ENCODE results near the gene FOSL2. TPM values are rescaled to one million over a fixed set of nuclear protein-coding genes. Genes with fewer than 3 reads are reported as not detected.

The FOSL2 gene
- total and polyA plus RNA-seq, 2 experiments from 2014 or later, result 0.60 to 4.3 TPM

DNA sequence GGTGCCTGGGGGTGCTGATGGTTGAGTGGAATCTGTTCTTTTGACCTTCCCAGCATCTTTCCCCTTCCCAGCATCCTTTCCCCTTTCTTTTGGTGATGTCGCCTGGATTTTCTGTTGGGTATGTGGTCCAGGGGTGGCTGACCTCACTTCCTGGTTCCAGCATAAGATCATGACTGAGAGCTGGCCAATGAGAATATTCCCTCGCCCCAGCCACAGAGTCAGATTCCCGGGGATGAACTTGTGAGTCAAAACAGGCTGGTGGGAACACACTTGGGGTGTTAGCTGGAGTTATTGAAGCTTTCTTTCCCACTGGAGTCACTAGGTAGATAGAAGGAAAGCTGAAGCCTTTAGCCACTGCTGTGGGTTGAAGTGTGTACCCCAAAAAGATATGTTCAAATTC lies 28.0 kb upstream of the FOSL2 start:
- no peaks in the 10 kb centered on the region for H3F3A ChIP-seq (replicated peaks; ENCODE audit: low read depth)
- no peak overlapping the region for H2AFZ ChIP-seq
- H3K4me3 ChIP-seq, result no peak overlapping the region
- H3K9me2 ChIP-seq (ENCODE audit: insufficient read depth), result no peaks in the 10 kb centered on the region
- DNase-seq (ENCODE audit: low spot score) (no peak), ATAC-seq (no peak)
- no peaks in the 10 kb centered on the region for H3K36me3 Mint-ChIP-seq (ENCODE audit: low read depth)
- no peaks in the 10 kb centered on the region for H3K9me3 Mint-ChIP-seq
- H3K27ac ChIP-seq (ENCODE audit: low read depth), result no peak overlapping the region
- no peak overlapping the region for H3K4me3 Mint-ChIP-seq
- no peaks in the 10 kb centered on the region for H3K27me3 ChIP-seq (ENCODE audit: insufficient read depth)
- no peak overlapping the region for H3K27ac Mint-ChIP-seq
- no peaks in the 10 kb centered on the region for H3K79me2 ChIP-seq (replicated peaks; ENCODE audit: insufficient read depth)
- no peaks in the 10 kb centered on the region for H4K20me1 ChIP-seq (replicated peaks; ENCODE audit: insufficient read depth)
- no peaks in the 10 kb centered on the region for H3K36me3 ChIP-seq (ENCODE audit: insufficient read depth)
- H3K27me3 Mint-ChIP-seq (ENCODE audit: insufficient read depth, low read depth, poor library complexity), result peaks cover 12% of the 10 kb centered on the region
- H3K4me1 Mint-ChIP-seq, result peaks cover 19% of the 10 kb centered on the region
- no peak for TF ChIP-seq POLR2AphosphoS5 (IDR thresholded peaks at IDR 0.05; ENCODE audit: low read depth)
- no peak for TF ChIP-seq STAT1 (IDR thresholded peaks at IDR 0.05; ENCODE audit: unreplicated experiment)
- no peaks in the 10 kb centered on the region; the same call in 1 of the 2 replicates for H3K4me1 ChIP-seq (ENCODE audit: insufficient read depth)
- no peak overlapping the region for H3K4me2 ChIP-seq

DNA sequence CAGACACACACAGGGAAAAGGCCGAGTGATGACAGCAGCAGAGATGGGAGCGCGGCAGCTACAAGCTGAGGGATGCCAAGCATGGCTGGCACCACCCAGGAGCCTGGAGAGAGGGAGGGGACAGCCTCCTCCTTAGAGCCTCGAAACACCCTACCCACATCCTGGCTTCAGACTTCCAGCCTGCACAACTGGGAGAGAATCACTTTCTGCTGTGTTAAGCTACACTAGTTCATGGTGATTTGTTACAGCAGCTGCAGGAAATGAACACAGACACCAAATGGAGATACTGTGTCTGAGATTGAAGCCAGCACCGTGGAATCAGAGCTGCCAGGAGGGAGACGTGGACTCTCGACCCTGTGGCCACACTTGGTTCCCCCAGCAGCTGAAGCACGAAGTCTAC lies 27.5 kb upstream of the FOSL2 start:
- Mint-ChIP-seq H3K4me1 (peaks cover 19% of the 10 kb centered on the region), H3K9me3 (no peaks in the 10 kb centered on the region), H3K4me3 (no peak overlapping the region), H3K27ac (no peak overlapping the region; the same call in 1 of the 2 replicates), H3K27me3 (ENCODE audit: insufficient read depth, low read depth, poor library complexity) (peaks cover 12% of the 10 kb centered on the region), H3K36me3 (ENCODE audit: low read depth) (no peaks in the 10 kb centered on the region)
- no peak for ATAC-seq
- Histone ChIP-seq H3K9me2 (ENCODE audit: insufficient read depth) (no peaks in the 10 kb centered on the region), H3K27ac (ENCODE audit: low read depth) (no peak overlapping the region), H3K79me2 (replicated peaks; ENCODE audit: insufficient read depth) (no peaks in the 10 kb centered on the region), H4K20me1 (replicated peaks; ENCODE audit: insufficient read depth) (no peaks in the 10 kb centered on the region), H3K4me2 (no peak overlapping the region), H3K36me3 (ENCODE audit: insufficient read depth) (no peaks in the 10 kb centered on the region), H3K4me1 (ENCODE audit: insufficient read depth) (no peaks in the 10 kb centered on the region; the same call in 1 of the 2 replicates), H3K4me3 (no peak overlapping the region), H3F3A (replicated peaks; ENCODE audit: low read depth) (no peaks in the 10 kb centered on the region), H2AFZ (no peak overlapping the region), H3K27me3 (ENCODE audit: insufficient read depth) (no peaks in the 10 kb centered on the region)
- no peak for DNase-seq (ENCODE audit: low spot score)
- TF ChIP-seq, protein P1, sequence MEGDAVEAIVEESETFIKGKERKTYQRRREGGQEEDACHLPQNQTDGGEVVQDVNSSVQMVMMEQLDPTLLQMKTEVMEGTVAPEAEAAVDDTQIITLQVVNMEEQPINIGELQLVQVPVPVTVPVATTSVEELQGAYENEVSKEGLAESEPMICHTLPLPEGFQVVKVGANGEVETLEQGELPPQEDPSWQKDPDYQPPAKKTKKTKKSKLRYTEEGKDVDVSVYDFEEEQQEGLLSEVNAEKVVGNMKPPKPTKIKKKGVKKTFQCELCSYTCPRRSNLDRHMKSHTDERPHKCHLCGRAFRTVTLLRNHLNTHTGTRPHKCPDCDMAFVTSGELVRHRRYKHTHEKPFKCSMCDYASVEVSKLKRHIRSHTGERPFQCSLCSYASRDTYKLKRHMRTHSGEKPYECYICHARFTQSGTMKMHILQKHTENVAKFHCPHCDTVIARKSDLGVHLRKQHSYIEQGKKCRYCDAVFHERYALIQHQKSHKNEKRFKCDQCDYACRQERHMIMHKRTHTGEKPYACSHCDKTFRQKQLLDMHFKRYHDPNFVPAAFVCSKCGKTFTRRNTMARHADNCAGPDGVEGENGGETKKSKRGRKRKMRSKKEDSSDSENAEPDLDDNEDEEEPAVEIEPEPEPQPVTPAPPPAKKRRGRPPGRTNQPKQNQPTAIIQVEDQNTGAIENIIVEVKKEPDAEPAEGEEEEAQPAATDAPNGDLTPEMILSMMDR (conservative IDR thresholded peaks at IDR 0.05; ENCODE audit: low read depth in 2 of 2), result no peak
- TF ChIP-seq ZNF114 (CRISPR knock-in tag; IDR thresholded peaks at IDR 0.05), result no peak
- no peak for TF ChIP-seq STAT1 (IDR thresholded peaks at IDR 0.05; ENCODE audit: unreplicated experiment)
- TF ChIP-seq, protein P2, sequence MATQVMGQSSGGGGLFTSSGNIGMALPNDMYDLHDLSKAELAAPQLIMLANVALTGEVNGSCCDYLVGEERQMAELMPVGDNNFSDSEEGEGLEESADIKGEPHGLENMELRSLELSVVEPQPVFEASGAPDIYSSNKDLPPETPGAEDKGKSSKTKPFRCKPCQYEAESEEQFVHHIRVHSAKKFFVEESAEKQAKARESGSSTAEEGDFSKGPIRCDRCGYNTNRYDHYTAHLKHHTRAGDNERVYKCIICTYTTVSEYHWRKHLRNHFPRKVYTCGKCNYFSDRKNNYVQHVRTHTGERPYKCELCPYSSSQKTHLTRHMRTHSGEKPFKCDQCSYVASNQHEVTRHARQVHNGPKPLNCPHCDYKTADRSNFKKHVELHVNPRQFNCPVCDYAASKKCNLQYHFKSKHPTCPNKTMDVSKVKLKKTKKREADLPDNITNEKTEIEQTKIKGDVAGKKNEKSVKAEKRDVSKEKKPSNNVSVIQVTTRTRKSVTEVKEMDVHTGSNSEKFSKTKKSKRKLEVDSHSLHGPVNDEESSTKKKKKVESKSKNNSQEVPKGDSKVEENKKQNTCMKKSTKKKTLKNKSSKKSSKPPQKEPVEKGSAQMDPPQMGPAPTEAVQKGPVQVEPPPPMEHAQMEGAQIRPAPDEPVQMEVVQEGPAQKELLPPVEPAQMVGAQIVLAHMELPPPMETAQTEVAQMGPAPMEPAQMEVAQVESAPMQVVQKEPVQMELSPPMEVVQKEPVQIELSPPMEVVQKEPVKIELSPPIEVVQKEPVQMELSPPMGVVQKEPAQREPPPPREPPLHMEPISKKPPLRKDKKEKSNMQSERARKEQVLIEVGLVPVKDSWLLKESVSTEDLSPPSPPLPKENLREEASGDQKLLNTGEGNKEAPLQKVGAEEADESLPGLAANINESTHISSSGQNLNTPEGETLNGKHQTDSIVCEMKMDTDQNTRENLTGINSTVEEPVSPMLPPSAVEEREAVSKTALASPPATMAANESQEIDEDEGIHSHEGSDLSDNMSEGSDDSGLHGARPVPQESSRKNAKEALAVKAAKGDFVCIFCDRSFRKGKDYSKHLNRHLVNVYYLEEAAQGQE (IDR thresholded peaks at IDR 0.05; ENCODE audit: unreplicated experiment), result no peak
- no peak for TF ChIP-seq EZH2 (IDR thresholded peaks at IDR 0.05; ENCODE audit: low read depth, unreplicated experiment)
- no peak for TF ChIP-seq POLR2AphosphoS5 (IDR thresholded peaks at IDR 0.05; ENCODE audit: low read depth)
- TF ChIP-seq NANOG (IDR thresholded peaks at IDR 0.05; ENCODE audit: borderline replicate concordance), result no peak
- no peak for TF ChIP-seq CREB1 (CRISPR knock-in tag; IDR thresholded peaks at IDR 0.05; ENCODE audit: low read depth)
- TF ChIP-seq JUNB (IDR thresholded peaks at IDR 0.05; ENCODE audit: unreplicated experiment), result no peak
- no peak for TF ChIP-seq EZH2phosphoT487 (IDR thresholded peaks at IDR 0.05; ENCODE audit: unreplicated experiment)
- TF ChIP-seq, protein P3, sequence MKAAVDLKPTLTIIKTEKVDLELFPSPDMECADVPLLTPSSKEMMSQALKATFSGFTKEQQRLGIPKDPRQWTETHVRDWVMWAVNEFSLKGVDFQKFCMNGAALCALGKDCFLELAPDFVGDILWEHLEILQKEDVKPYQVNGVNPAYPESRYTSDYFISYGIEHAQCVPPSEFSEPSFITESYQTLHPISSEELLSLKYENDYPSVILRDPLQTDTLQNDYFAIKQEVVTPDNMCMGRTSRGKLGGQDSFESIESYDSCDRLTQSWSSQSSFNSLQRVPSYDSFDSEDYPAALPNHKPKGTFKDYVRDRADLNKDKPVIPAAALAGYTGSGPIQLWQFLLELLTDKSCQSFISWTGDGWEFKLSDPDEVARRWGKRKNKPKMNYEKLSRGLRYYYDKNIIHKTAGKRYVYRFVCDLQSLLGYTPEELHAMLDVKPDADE (IDR thresholded peaks at IDR 0.05), result no peak
